GM12892 (cell line): ENCODE results near the gene MICAL3.

Experiments
- DNase-seq: peaks from one replicate; pipeline ENCODE4 v3.0.0; 2011; ENCODE audit not compliant: insufficient read length
- FAIRE-seq: peaks from 2 replicates; lab custom pipeline; 2011; peaks lifted over from hg19 to GRCh38; lab: Jason Lieb, UNC
- POLR2A ChIP-seq: IDR thresholded peaks from 2 replicates; pipeline ENCODE4 v1.6.1; 2011; ENCODE audit warnings: low read depth, low read length, control low read depth
- POLR2AphosphoS5 ChIP-seq: IDR thresholded peaks from 2 replicates; pipeline ENCODE4 v1.6.1; 2011; ENCODE audit warnings: low read depth, low read length, control low read depth
- TAF1 ChIP-seq: IDR thresholded peaks from 2 replicates; pipeline ENCODE4 v1.6.1; 2011; ENCODE audit warnings: low read depth, mild to moderate bottlenecking, control low read depth, low read length, borderline replicate concordance

MICAL3 gene

DNA sequence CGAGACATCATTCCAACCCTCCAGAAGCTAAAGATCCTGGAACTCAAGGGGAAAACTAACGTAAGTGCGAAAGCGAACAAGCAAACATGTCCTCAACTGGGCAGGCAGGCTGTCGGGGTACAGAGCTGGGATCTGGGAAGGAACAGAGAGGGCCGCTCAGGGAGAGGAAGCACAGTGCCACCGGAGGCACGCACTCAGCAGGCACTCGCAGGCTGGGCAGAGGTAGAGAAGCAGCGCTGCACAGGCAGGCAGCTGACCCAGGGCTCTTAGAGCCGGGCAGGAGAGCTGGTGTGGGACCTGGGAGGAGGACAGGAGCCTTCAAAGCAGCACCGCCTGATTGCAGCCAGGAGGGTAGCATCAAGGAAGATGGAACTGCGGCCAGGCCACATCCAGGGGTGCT lies 62.2 kb downstream of the MICAL3 start:
- no peak for TF ChIP-seq POLR2A
- TF ChIP-seq TAF1: no peak
- TF ChIP-seq POLR2AphosphoS5: no peak
- no peak for FAIRE-seq
- DNase-seq: no peak

GRCh38 chr22:17961446-17961729 lies 63.0 kb downstream of the MICAL3 start:
- no peak for DNase-seq
- FAIRE-seq: no peak
- TF ChIP-seq POLR2AphosphoS5: no peak

- no peak for TF ChIP-seq POLR2A
- TF ChIP-seq TAF1: no peak
- TF ChIP-seq POLR2AphosphoS5: no peak
- FAIRE-seq (no peak), DNase-seq (no peak)
These were observed 63.5 kb downstream of the MICAL3 start for GRCh38 chr22:17960695-17961445.

- DNase-seq (no peak), FAIRE-seq (no peak)
- TF ChIP-seq POLR2AphosphoS5: no peak
- TF ChIP-seq POLR2A: no peak
- TF ChIP-seq TAF1: no peak
These were observed 64.3 kb downstream of the MICAL3 start for GRCh38 chr22:17960011-17960410.

DNA sequence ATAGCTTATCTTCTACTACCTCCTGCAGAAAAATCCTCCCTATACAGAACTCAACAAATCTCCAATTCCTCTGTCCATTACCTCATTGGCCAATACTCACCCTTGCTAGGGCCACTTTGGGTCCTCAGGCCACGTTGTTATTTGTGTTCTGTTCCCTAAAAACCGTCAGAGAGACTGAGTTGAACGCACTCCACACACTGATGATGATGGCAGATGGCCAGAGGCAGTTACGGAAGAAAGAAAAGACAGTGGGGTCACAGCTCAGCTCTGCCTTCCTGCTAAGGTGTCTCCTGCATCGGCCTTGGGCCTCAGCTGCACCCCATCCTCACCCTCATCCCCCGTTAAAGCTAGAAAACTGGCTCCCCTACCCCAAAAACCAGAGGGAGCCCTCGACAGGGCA lies 66.2 kb downstream of the MICAL3 start:
- TF ChIP-seq POLR2AphosphoS5 (no peak), POLR2A (no peak), TAF1 (no peak)
- DNase-seq: no peak
- FAIRE-seq: no peak

DNA sequence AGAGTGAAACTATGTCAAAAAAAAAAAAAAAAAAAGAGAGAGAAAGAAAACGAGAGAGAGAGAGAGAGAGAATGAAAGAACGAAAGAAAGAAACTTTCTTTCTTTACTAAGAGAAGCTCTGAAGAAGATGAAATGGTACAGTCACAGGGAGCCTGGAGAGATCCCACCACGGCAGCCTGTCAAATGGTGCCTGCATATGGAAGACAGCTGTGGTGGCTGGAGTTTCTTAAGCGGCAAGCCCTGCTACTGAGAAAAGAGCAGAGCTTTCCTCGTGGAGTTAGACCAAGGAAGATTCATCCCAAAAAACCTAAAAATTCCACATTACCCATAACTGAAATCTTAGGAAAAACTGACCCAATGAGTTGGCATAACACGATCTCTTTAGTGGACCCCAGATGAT lies 66.7 kb downstream of the MICAL3 start:
- DNase-seq (no peak), FAIRE-seq (no peak)
- TF ChIP-seq POLR2AphosphoS5: no peak
- TF ChIP-seq POLR2A: no peak
- no peak for TF ChIP-seq TAF1

GRCh38 chr22:17957204-17957603 lies 67.2 kb downstream of the MICAL3 start:
- FAIRE-seq (no peak), DNase-seq (no peak)
- TF ChIP-seq TAF1 (no peak), POLR2A (no peak), POLR2AphosphoS5 (no peak)

- FAIRE-seq: no peak
- no peak for DNase-seq
- TF ChIP-seq TAF1 (no peak), POLR2A (no peak), POLR2AphosphoS5 (no peak)
These were observed 67.7 kb downstream of the MICAL3 start for GRCh38 chr22:17956630-17957029.

GRCh38 chr22:17955590-17956379 lies 68.6 kb downstream of the MICAL3 start:
- TF ChIP-seq POLR2AphosphoS5: no peak
- TF ChIP-seq POLR2A: no peak
- no peak for TF ChIP-seq TAF1
- FAIRE-seq (no peak), DNase-seq (no peak)

GRCh38 chr22:17954860-17955587 lies 69.3 kb downstream of the MICAL3 start:
- TF ChIP-seq POLR2A (no peak), POLR2AphosphoS5 (no peak), TAF1 (no peak)
- FAIRE-seq (no peak), DNase-seq (no peak)

- DNase-seq (no peak), FAIRE-seq (no peak)
- no peak for TF ChIP-seq POLR2AphosphoS5
- TF ChIP-seq TAF1: no peak
- no peak for TF ChIP-seq POLR2A
These were observed 70.0 kb downstream of the MICAL3 start for GRCh38 chr22:17954200-17954859.
